Parathyroid adenoma (tissue), 2 donors: ENCODE results near the gene SEC23A.

Experiments
- H2AFZ ChIP-seq: fragments of 300-600 bp; sonication (generic); one replicate; pipeline ENCODE4 v1.7.0; 2017; ENCODE audit warnings: antibody characterized with exemption, mild to moderate bottlenecking
- H3K27ac ChIP-seq: fragments of 300-600 bp; sonication (generic); one replicate; pipeline ENCODE4 v1.7.0; 2017
- H3K27me3 ChIP-seq: fragments of 300-600 bp; sonication (generic); one replicate; pipeline ENCODE4 v1.7.0; 2017; ENCODE audit warnings: low read length; ENCODE audit not compliant: control insufficient read depth, insufficient read depth
- H3K36me3 ChIP-seq: fragments of 300-600 bp; sonication (generic); one replicate; pipeline ENCODE4 v1.7.0; 2017; ENCODE audit warnings: low read length; ENCODE audit not compliant: control insufficient read depth, insufficient read depth
- H3K4me1 ChIP-seq: fragments of 300-600 bp; sonication (generic); one replicate; pipeline ENCODE4 v1.7.0; 2017; ENCODE audit warnings: control low read depth
- H3K4me2 ChIP-seq: fragments of 300-600 bp; sonication (generic); one replicate; pipeline ENCODE4 v1.7.0; 2017; ENCODE audit warnings: low read length
- H3K4me3 ChIP-seq: fragments of 300-600 bp; sonication (generic); one replicate; pipeline ENCODE4 v1.7.0; 2017; ENCODE audit warnings: low read depth, low read length
- H3K79me2 ChIP-seq: fragments of 300-600 bp; sonication (generic); one replicate; pipeline ENCODE4 v1.7.0; 2017; ENCODE audit warnings: control low read depth
- H3K9ac ChIP-seq: fragments of 300-600 bp; sonication (generic); one replicate; pipeline ENCODE4 v1.7.0; 2017; ENCODE audit warnings: mild to moderate bottlenecking
- H3K9me3 ChIP-seq: fragments of 300-600 bp; sonication (generic); one replicate; pipeline ENCODE4 v1.7.0; 2017; ENCODE audit warnings: low read length; ENCODE audit not compliant: control insufficient read depth
- TF ChIP-seq, protein P1 (sequence below): fragments of 300-600 bp; sonication (generic); IDR thresholded peaks from one replicate; pipeline ENCODE4 v1.7.0; 2017; ENCODE audit warnings: antibody characterized with exemption, mild to moderate bottlenecking
- donor health status: primary hyperparathyroidism.

Gene SEC23A

DNA sequence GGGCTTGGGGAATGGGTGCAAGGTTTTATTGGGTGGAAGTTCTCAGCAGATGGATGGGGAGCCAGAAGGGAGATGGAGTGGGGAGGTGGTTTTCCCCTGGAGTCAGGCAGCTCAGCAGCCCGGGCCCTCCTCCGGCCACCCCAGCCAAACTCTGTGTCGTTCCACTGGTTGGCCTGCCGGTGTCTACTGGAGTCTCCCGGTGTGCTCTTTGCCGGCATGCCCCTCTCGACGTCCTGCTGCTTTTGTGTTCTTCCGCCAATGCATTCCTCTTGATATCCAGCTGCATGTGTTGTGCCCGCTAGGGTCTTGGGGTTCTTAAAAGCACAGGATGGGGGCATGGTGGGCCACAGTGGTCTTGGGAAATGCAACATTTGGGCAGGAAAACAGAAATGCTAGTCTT, 72.8 kb downstream of the SEC23A start:
- TF ChIP-seq, protein P1, sequence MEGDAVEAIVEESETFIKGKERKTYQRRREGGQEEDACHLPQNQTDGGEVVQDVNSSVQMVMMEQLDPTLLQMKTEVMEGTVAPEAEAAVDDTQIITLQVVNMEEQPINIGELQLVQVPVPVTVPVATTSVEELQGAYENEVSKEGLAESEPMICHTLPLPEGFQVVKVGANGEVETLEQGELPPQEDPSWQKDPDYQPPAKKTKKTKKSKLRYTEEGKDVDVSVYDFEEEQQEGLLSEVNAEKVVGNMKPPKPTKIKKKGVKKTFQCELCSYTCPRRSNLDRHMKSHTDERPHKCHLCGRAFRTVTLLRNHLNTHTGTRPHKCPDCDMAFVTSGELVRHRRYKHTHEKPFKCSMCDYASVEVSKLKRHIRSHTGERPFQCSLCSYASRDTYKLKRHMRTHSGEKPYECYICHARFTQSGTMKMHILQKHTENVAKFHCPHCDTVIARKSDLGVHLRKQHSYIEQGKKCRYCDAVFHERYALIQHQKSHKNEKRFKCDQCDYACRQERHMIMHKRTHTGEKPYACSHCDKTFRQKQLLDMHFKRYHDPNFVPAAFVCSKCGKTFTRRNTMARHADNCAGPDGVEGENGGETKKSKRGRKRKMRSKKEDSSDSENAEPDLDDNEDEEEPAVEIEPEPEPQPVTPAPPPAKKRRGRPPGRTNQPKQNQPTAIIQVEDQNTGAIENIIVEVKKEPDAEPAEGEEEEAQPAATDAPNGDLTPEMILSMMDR = no peak
- no peak overlapping the region for H2AFZ ChIP-seq
- H3K4me2 ChIP-seq = no peak overlapping the region
- no peak overlapping the region for H3K27ac ChIP-seq
- H3K79me2 ChIP-seq = no peaks in the 10 kb centered on the region
- H3K9me3 ChIP-seq = no peaks in the 10 kb centered on the region
- H3K4me1 ChIP-seq = no peaks in the 10 kb centered on the region
- no peaks in the 10 kb centered on the region for H3K36me3 ChIP-seq
- no peaks in the 10 kb centered on the region for H3K27me3 ChIP-seq
- no peak overlapping the region for H3K4me3 ChIP-seq
- H3K9ac ChIP-seq = no peak overlapping the region

DNA sequence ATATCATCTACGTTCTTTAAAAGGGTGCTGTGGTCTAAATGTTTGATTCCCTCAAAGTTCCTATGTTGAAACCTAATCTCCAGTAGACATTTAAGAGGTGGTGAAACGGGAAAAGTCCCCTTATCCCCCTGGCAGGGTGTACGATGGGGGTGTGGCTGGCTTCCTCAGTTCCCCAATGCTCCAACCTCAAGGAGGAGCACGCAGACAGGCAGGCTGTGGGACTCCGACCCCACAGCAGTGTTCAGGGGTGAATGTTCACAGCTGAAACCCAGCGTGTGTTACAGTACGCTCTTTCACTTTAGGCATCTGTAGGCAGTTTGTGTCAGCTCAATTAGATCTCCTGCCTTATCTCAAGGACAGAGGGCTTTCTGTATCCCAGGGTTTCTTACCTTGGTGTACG, 73.2 kb downstream of the SEC23A start:
- Histone ChIP-seq H3K9me3 (no peaks in the 10 kb centered on the region), H3K27ac (no peak overlapping the region), H2AFZ (no peak overlapping the region), H3K9ac (no peak overlapping the region), H3K79me2 (no peaks in the 10 kb centered on the region), H3K4me1 (no peaks in the 10 kb centered on the region), H3K4me2 (no peak overlapping the region), H3K36me3 (no peaks in the 10 kb centered on the region), H3K27me3 (no peaks in the 10 kb centered on the region), H3K4me3 (no peak overlapping the region)
- TF ChIP-seq, protein P1 = no peak

DNA sequence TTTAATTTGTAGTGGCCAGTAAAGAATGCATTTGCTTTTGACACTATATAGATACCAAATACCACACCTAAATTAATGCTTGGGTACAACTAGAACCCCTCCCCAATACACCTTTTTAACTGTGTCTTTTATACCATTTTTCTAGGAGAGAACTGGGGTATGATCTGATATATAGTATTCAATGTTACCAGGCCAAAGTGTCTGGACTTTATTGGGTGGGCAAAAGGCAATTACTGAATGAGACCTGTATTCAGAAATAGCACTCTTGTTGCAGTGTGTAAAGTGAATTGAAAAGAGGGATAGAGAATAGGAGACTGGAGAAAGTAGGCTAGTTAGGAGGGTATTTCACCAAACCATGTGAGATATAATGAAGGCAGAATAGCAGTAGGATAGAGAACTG, 74.4 kb downstream of the SEC23A start:
- no peak overlapping the region for H3K4me3 ChIP-seq
- H2AFZ ChIP-seq = no peak overlapping the region

DNA sequence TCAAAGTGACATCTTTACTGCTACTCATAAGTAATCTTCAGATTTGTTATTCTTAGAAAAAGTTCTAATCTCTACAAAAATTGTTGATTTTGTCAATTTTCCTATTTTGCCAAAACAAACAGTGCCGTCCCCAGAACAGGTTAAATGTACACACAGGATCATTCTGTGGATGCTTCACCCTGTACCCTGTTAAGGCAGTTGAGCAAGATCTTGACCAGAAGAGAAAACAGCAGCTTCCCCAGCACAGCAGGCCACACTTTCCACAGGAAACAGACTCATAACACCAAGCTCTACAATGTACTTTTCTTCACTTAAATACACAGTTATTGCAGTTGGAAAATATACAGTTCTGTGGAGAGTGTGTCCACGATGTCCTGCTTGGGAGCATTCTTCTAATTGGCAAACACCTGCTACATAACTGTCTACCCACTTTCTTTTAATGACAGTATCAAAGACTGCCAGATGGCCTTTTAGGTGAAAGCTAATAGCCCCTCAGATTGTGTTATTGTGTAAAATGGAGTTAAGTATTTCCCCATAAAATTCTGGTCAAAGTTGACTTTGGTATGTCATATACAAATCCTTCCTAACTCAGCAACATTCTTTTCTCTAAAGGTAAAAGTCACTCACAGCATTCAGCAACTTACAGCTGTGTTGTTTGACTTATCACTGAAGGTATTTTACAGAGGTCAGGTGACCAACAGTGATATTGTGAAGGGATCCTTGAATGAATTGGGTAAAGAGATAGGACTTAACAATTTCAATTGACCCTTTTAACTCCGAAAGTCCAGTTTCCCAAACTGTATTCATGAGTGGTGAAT, 77.0 kb downstream of the SEC23A start:
- TF ChIP-seq, protein P1 = no peak
- no peak overlapping the region for H3K4me3 ChIP-seq
- no peaks in the 10 kb centered on the region for H3K36me3 ChIP-seq
- no peak overlapping the region for H3K27ac ChIP-seq
- no peaks in the 10 kb centered on the region for H3K4me1 ChIP-seq
- no peaks in the 10 kb centered on the region for H3K79me2 ChIP-seq
- H3K9me3 ChIP-seq = no peaks in the 10 kb centered on the region
- no peak overlapping the region for H3K9ac ChIP-seq
- H2AFZ ChIP-seq = no peak overlapping the region
- H3K27me3 ChIP-seq = no peaks in the 10 kb centered on the region
- H3K4me2 ChIP-seq = no peak overlapping the region

More for the DNA sequence above, 74.4 kb downstream of the SEC23A start:
- no peak overlapping the region for H3K27ac ChIP-seq
- TF ChIP-seq, protein P1 = no peak
- no peaks in the 10 kb centered on the region for H3K4me1 ChIP-seq
- no peaks in the 10 kb centered on the region for H3K79me2 ChIP-seq
- H3K9me3 ChIP-seq = no peaks in the 10 kb centered on the region
- H3K36me3 ChIP-seq = no peaks in the 10 kb centered on the region
- H3K9ac ChIP-seq = no peak overlapping the region
- H3K4me2 ChIP-seq = no peak overlapping the region
- no peaks in the 10 kb centered on the region for H3K27me3 ChIP-seq
